Neural progenitor cell (in vitro differentiated cells): ENCODE data around the gene ZNRD2.

Experiments used
- CTCF ChIP-seq: fragments of 200-600 bp; sonication (generic); IDR thresholded peaks from 2 replicates; pipeline ENCODE4 v1.5.1; 2017; ENCODE audit warnings: antibody characterized with exemption, mild to moderate bottlenecking
- EZH2phosphoT487 ChIP-seq: fragments of 200-600 bp; sonication (generic); IDR thresholded peaks from 2 replicates; pipeline ENCODE4 v1.6.1; 2017; ENCODE audit warnings: antibody characterized with exemption

GRCh38 chr11:65536412-65537295 is 33.6 kb upstream of the ZNRD2 start:
- TF ChIP-seq CTCF (no peak), EZH2phosphoT487 (no peak)
